ENCODE measurements around the gene NFKB1.

The NFKB1 gene

GRCh38 chr4:102553982-102554381, 52.8 kb downstream of the NFKB1 start:
- H4K20me1 ChIP-seq: peaks cover 0 to 71% (median 8%) of the 10 kb centered on the region in 11 experiments; a peak in 7 of 22 replicates
- peaks cover 0 to 5% (median 0%) of the 10 kb centered on the region in 11 experiments; a peak in 1 of 22 replicates for H3K9me3 ChIP-seq (replicated peaks in 1 of 11)
- H3K36me3 ChIP-seq: peaks cover 26 to 84% (median 63%) of the 10 kb centered on the region in 11 experiments
- H3K4me2 ChIP-seq: no peak overlapping the region
- no peak overlapping the region for H3K4me3 ChIP-seq
- H3K27me3 ChIP-seq: no peaks in the 10 kb centered on the region
- no peak overlapping the region for H3K27ac ChIP-seq
- H3K4me1 ChIP-seq: peaks cover 0 to 29% (median 11%) of the 10 kb centered on the region in 10 experiments; a peak in 11 of 20 replicates
- no peak for TF ChIP-seq Cebpa-rat (IDR thresholded peaks at IDR 0.05)
- no peak overlapping the region for H3K9ac ChIP-seq

GRCh38 chr4:102554482-102554881, 53.3 kb downstream of the NFKB1 start:
- Histone ChIP-seq H3K27ac (no peak overlapping the region), H3K4me1 (peaks cover 0 to 29% (median 11%) of the 10 kb centered on the region in 10 experiments; a peak in 14 of 20 replicates), H3K36me3 (peaks cover 26 to 86% (median 62%) of the 10 kb centered on the region in 11 experiments), H3K27me3 (no peaks in the 10 kb centered on the region), H3K4me2 (no peak overlapping the region), H4K20me1 (peaks cover 0 to 73% (median 8%) of the 10 kb centered on the region in 11 experiments; a peak in 7 of 22 replicates), H3K9ac (no peak overlapping the region), H3K4me3 (no peak overlapping the region), H3K9me3 (replicated peaks in 1 of 11) (peaks cover 0 to 5% (median 0%) of the 10 kb centered on the region in 11 experiments; a peak in 1 of 22 replicates)
- no peak for TF ChIP-seq Cebpa-rat (IDR thresholded peaks at IDR 0.05)

DNA sequence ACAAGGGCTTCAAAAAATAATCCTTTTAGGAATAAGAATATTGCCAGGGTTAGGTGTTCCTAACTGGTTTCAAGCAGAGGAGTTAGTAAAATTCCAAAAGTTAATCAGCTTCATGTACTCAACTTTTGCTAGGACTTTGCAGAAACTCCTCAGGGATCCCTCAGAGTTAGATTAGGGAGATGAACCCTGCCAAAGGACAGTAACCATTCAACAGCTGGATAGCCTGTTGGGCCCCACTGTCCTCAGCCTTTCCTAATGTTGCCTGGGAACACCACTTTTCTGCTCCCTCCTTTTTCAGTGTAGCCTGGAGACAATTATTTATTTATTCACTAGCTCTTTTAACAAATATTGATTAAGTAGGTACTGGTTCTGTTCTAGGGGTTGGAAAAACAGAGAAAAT, 53.8 kb downstream of the NFKB1 start:
- TF ChIP-seq Cebpa-rat (IDR thresholded peaks at IDR 0.05): no peak

GRCh38 chr4:102557636-102558035, 56.5 kb downstream of the NFKB1 start:
- no peak overlapping the region for H3K27ac ChIP-seq
- no peak for TF ChIP-seq Cebpa-rat (IDR thresholded peaks at IDR 0.05)
- 0 out of 22 replicates have a peak, but pooled peaks cover 0 to 9% (median 0%) of the 10 kb centered on the region in 11 experiments for H3K9me3 ChIP-seq (replicated peaks in 1 of 11)
- peaks cover 0 to 82% (median 8%) of the 10 kb centered on the region in 11 experiments; a peak in 7 of 22 replicates for H4K20me1 ChIP-seq
- H3K36me3 ChIP-seq: peaks cover 33 to 82% (median 50%) of the 10 kb centered on the region in 11 experiments; a peak in 21 of 22 replicates
- H3K27me3 ChIP-seq: no peaks in the 10 kb centered on the region
- no peak overlapping the region for H3K4me2 ChIP-seq
- no peak overlapping the region for H3K4me3 ChIP-seq
- peaks cover 3 to 39% (median 19%) of the 10 kb centered on the region in 10 experiments; a peak in 17 of 20 replicates for H3K4me1 ChIP-seq
- H3K9ac ChIP-seq: no peak overlapping the region

More for the DNA sequence above, 53.8 kb downstream of the NFKB1 start:
- no peaks in the 10 kb centered on the region for H3K27me3 ChIP-seq
- H3K9me3 ChIP-seq (replicated peaks in 1 of 11): peaks cover 0 to 5% (median 0%) of the 10 kb centered on the region in 11 experiments; a peak in 1 of 22 replicates
- H3K4me2 ChIP-seq: no peak overlapping the region
- peaks cover 0 to 70% (median 8%) of the 10 kb centered on the region in 11 experiments; a peak in 7 of 22 replicates for H4K20me1 ChIP-seq
- no peak overlapping the region for H3K4me3 ChIP-seq
- peaks cover 0 to 34% (median 16%) of the 10 kb centered on the region in 10 experiments; a peak in 15 of 20 replicates for H3K4me1 ChIP-seq
- peaks cover 26 to 81% (median 57%) of the 10 kb centered on the region in 11 experiments for H3K36me3 ChIP-seq
- H3K9ac ChIP-seq: no peak overlapping the region
- no peak overlapping the region for H3K27ac ChIP-seq

- Histone ChIP-seq H3K27ac (no peak overlapping the region), H3K9ac (no peak overlapping the region), H3K9me3 (replicated peaks in 1 of 11) (0 out of 22 replicates have a peak, but pooled peaks cover 0 to 9% (median 0%) of the 10 kb centered on the region in 11 experiments), H3K4me1 (peaks cover 20 to 59% (median 39%) of the 10 kb centered on the region in 10 experiments), H3K27me3 (no peaks in the 10 kb centered on the region), H3K36me3 (peaks cover 16 to 70% (median 47%) of the 10 kb centered on the region in 11 experiments; a peak in 19 of 22 replicates), H3K4me3 (no peak overlapping the region), H3K4me2 (peak overlapping the region in 3 of 11 experiments; percentile 0 to 13 (median 7); a peak in 4 of 22 replicates), H4K20me1 (peaks cover 0 to 87% (median 13%) of the 10 kb centered on the region in 11 experiments; a peak in 11 of 22 replicates)
- TF ChIP-seq Cebpa-rat (IDR thresholded peaks at IDR 0.05): no peak
Measured at GRCh38 chr4:102560115-102560514, 59.0 kb downstream of the NFKB1 start.

DNA sequence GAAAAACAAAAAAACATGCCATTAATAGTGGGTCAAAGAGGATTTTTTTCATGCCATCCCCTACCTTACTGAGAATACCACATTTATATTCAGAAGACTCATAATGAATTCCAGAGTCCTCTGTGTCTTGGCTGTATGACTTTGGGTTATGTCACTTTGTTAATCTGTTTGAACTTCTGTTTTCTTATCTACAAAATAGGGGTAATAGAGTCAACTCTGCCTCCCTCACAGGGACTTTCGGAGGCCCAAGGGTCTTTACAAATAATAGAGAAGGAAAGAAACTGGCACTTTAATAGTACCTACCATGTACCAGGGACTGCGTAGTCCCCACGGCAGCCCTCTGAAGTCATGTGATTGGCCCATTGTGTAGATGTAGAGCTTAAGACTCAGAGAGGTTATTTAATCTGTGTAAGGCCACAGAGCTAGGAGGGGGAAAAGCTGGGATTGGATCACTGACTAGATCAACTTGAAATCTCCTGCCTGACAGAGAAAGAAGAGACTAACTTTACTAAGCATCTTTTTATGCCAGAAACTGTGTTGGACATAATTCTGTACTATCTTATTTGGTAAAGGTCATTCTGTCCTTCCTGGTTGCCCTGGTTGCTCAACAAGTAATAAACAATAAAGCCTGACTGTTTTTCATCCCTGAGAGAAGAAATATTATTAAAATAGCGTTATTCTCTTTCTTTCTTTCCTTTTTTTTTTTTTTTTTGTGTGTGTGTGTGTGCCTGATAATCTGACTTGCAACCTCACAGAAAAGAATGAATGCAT, 59.6 kb downstream of the NFKB1 start:
- TF ChIP-seq Cebpa-rat (IDR thresholded peaks at IDR 0.05): no peak
- H3K4me2 ChIP-seq: peak overlapping the region in 1 of 11 experiments; percentile 7; a peak in 1 of 22 replicates
- peaks cover 0 to 88% (median 13%) of the 10 kb centered on the region in 11 experiments; a peak in 11 of 22 replicates for H4K20me1 ChIP-seq
- H3K27me3 ChIP-seq: no peaks in the 10 kb centered on the region
- H3K4me1 ChIP-seq: peaks cover 22 to 61% (median 43%) of the 10 kb centered on the region in 10 experiments
- H3K4me3 ChIP-seq: no peak overlapping the region
- H3K9me3 ChIP-seq (replicated peaks in 1 of 11): 0 out of 22 replicates have a peak, but pooled peaks cover 0 to 9% (median 0%) of the 10 kb centered on the region in 11 experiments
- no peak overlapping the region for H3K27ac ChIP-seq
- H3K36me3 ChIP-seq: peaks cover 10 to 64% (median 41%) of the 10 kb centered on the region in 11 experiments; a peak in 19 of 22 replicates
- no peak overlapping the region for H3K9ac ChIP-seq

DNA sequence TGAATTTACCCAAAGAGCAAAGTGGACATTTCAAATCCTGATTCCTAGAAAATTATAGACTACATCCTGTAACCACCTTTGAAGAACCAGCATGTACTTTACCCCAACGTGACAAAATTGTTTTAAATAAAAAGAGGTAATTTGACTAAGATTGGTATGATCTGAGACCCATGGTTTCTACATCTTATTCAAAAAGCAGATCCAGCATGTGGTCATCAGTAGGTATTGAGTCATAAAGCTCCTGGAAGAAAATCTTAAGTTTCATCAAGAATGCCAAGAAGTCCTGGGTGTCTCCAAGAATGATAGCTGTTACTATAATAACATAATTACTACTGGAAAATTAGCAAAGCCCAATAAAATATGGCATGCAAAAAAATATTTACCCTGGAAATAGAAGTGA, 61.8 kb downstream of the NFKB1 start:
- Histone ChIP-seq H3K27me3 (no peaks in the 10 kb centered on the region), H3K4me2 (peak overlapping the region in 10 of 11 experiments; percentile 7 to 79 (median 70); a peak in 14 of 22 replicates), H3K4me3 (no peak overlapping the region), H3K9me3 (replicated peaks in 1 of 11) (0 out of 22 replicates have a peak, but pooled peaks cover 0 to 9% (median 0%) of the 10 kb centered on the region in 11 experiments), H3K27ac (peak overlapping the region in 2 of 11 experiments; percentile 69 to 75; a peak in 2 of 22 replicates), H3K9ac (no peak overlapping the region), H4K20me1 (peaks cover 0 to 82% (median 15%) of the 10 kb centered on the region in 11 experiments; a peak in 11 of 22 replicates), H3K36me3 (peaks cover 17 to 65% (median 45%) of the 10 kb centered on the region in 11 experiments), H3K4me1 (peaks cover 22 to 52% (median 44%) of the 10 kb centered on the region in 10 experiments)
- no peak for TF ChIP-seq Cebpa-rat (IDR thresholded peaks at IDR 0.05)

GRCh38 chr4:102564399-102565059, 63.4 kb downstream of the NFKB1 start:
- Histone ChIP-seq H3K9ac (peak overlapping the region in 4 of 11 experiments; percentile 7 to 47 (median 24); a peak in 4 of 22 replicates), H3K4me2 (peak overlapping the region; percentile 30 to 81 (median 70)), H3K4me1 (peaks cover 21 to 51% (median 43%) of the 10 kb centered on the region in 10 experiments), H4K20me1 (peaks cover 0 to 70% (median 13%) of the 10 kb centered on the region in 11 experiments; a peak in 10 of 22 replicates), H3K27ac (peak overlapping the region in 10 of 11 experiments; percentile 43 to 71 (median 64); a peak in 19 of 22 replicates), H3K4me3 (no peak overlapping the region), H3K36me3 (peaks cover 32 to 66% (median 54%) of the 10 kb centered on the region in 11 experiments), H3K27me3 (no peaks in the 10 kb centered on the region), H3K9me3 (replicated peaks in 1 of 11) (peaks cover 0 to 9% (median 3%) of the 10 kb centered on the region in 11 experiments; a peak in 6 of 22 replicates)
- peak in 2 of 11 experiments; percentile 9 to 28; a peak in 1 of 22 replicates for TF ChIP-seq Cebpa-rat (IDR thresholded peaks at IDR 0.05)

Measured in BLaER1 treated with 17β-estradiol and CSF1 and Interleukin-3, amounts not matched to agents 10 nM and 100 nM (cell line).